OCI-LY3 (cell line): ENCODE results near the gene TOLLIP.

Experiments
- EZH2phosphoT487 ChIP-seq: fragments of 200-600 bp; shearing (Covaris generic); IDR thresholded peaks from 2 replicates; pipeline ENCODE4 v1.6.1; 2018; ENCODE audit warnings: antibody characterized with exemption, mixed run types, low read depth
- TF ChIP-seq, protein P1 (sequence below): fragments of 200-600, 300-600 bp; sonication (generic); IDR thresholded peaks from 2 replicates; pipeline ENCODE4 v1.5.1; 2014; ENCODE audit warnings: antibody characterized with exemption, low read length, low read depth

DNA sequence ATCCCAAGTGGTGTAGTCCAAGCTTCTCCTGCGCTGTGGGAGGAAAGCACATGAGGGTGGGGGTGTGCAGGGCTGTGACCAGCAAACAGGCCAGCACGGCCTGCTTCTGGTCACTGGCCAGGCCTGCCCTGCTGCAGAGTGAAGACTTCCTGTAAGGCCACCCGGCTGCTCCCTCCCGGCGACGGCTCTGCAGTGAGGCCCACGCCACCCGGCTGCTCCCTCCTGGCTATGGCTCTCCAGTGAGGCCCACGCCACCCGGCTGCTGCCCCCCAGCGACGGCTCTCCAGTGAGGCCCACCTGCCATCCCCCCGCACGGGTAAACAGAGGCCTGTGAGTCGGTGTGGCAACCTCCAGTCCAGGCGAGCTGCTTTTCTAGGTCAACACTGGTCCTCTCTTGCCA, 48.9 kb upstream of the TOLLIP start:
- TF ChIP-seq, protein P1, sequence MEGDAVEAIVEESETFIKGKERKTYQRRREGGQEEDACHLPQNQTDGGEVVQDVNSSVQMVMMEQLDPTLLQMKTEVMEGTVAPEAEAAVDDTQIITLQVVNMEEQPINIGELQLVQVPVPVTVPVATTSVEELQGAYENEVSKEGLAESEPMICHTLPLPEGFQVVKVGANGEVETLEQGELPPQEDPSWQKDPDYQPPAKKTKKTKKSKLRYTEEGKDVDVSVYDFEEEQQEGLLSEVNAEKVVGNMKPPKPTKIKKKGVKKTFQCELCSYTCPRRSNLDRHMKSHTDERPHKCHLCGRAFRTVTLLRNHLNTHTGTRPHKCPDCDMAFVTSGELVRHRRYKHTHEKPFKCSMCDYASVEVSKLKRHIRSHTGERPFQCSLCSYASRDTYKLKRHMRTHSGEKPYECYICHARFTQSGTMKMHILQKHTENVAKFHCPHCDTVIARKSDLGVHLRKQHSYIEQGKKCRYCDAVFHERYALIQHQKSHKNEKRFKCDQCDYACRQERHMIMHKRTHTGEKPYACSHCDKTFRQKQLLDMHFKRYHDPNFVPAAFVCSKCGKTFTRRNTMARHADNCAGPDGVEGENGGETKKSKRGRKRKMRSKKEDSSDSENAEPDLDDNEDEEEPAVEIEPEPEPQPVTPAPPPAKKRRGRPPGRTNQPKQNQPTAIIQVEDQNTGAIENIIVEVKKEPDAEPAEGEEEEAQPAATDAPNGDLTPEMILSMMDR, result no peak
- no peak for TF ChIP-seq EZH2phosphoT487
